HG03095 (cell line): ENCODE data around the gene PHKG2.

Experiments
- ATAC-seq: cut with Tn5 transposase; IDR thresholded peaks from one replicate; pipeline ENCODE4 v1.9.1; 2021; ENCODE audit warnings: moderate library complexity; ENCODE audit not compliant: unreplicated experiment

The PHKG2 gene

DNA sequence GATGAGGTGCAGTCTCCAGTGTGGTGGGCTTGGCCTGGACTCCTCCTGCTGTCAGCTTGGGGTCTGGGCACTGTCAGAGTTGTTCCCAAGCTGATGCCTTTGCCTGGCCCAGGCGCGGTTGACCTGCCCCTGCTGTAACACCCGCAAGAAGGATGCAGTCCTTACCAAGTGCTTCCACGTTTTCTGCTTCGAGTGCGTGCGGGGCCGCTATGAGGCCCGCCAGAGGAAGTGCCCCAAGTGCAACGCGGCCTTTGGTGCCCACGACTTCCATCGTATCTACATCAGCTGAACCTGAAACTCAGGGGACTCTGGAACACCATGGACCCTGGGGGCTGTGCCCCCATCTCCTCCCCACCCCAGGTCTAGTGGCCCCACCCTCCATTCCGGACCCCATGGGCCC is 25.6 kb downstream of the PHKG2 start:
- no peak for ATAC-seq

GRCh38 chr16:30774367-30775130 is 26.3 kb downstream of the PHKG2 start:
- no peak for ATAC-seq

- peak; percentile 7 for ATAC-seq
These were observed 26.8 kb downstream of the PHKG2 start for GRCh38 chr16:30775131-30775391.

- peak; percentile 61 for ATAC-seq
These were observed 27.4 kb downstream of the PHKG2 start for GRCh38 chr16:30775392-30776188.

DNA sequence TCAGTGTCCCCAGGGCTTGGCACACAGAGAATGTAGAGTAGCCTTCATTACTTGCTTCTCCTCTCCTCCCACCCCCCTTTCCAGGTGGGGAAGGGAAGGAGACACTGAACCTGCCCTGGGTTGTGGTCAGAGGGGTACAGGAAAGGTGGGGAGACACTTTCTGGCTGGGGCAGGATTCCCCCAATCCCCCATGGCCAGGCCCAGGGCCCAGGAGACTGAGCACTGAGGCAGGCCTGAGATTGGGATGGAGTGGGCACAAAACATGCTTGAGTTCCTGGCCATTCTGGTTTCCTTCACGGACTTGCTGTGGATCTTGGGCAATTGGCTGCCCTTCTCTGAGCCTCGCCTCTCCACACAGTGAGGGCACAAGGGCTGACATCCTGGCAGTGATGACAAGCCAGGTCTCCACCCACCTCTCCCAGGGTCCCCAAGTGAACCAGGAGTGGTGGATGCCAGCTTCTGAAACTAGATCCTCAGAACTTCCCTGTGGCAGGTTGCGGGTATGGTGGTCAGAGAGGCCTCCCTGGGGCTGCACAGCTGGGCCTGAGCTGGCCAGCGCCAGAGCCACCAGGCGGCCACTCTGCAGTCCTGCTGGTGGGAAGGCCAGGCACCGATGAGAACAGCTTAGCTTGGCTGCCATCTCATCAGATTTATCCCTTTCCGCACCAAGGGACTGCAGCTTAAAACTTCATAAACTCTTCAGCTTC is 29.5 kb downstream of the PHKG2 start:
- no peak for ATAC-seq

DNA sequence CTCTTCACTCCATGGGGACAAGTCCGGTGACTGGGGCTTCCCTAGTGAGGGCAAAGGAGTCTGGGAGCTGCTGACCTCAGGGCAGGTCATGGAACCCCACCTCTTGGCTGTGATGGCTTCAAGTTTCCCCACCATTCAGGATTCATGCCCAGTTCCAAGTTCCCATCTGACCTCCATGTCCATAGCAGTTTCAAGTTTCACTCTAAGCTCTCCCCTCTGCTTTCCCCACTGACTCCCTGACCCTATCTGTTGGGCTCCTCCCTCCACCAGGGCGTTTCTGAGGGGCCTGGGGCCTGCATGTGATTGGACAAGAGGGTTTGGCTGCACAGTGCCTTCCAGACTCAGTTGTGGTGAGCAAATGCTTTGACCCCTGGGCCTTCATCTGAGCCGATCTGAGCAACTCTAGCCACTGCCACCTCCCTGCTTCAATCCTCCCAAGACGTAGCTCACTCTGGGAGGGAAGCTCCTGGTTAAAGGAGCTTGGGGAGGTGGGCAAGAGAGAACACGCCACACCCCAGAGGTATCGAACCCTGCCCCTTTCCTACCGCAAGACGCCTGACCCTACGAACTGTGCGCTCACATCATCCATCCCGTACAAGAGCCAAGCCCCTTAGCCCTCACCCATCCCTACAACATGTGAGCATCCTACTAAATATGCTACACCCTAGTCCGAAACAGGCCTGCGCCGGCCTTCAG is 30.5 kb downstream of the PHKG2 start:
- no peak for ATAC-seq

GRCh38 chr16:30779596-30779995 is 31.4 kb downstream of the PHKG2 start:
- no peak for ATAC-seq

DNA sequence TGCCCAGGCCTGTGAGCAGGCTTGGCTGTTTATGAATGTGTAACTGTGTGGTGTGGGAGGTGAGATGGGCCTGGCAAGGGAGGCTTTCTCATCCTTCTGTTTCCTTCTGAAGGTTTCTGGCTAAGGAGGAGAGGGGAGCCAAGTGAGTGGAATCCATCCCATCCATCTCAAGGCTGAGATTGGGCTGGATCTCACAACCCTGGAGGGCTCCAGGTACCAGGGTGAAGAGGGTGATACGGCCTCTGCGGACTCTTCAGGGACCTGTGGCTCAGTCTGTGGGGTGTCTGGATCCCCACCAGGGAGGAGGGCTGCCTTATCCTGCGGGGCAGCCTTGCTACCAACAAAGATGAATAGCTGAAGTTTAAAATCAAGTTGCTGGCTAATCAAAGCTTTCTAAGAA is 31.8 kb downstream of the PHKG2 start:
- no peak for ATAC-seq

- ATAC-seq = no peak
These were observed 32.3 kb downstream of the PHKG2 start for GRCh38 chr16:30780549-30780948.

- ATAC-seq = no peak
These were observed 34.5 kb downstream of the PHKG2 start for GRCh38 chr16:30782486-30783279.

DNA sequence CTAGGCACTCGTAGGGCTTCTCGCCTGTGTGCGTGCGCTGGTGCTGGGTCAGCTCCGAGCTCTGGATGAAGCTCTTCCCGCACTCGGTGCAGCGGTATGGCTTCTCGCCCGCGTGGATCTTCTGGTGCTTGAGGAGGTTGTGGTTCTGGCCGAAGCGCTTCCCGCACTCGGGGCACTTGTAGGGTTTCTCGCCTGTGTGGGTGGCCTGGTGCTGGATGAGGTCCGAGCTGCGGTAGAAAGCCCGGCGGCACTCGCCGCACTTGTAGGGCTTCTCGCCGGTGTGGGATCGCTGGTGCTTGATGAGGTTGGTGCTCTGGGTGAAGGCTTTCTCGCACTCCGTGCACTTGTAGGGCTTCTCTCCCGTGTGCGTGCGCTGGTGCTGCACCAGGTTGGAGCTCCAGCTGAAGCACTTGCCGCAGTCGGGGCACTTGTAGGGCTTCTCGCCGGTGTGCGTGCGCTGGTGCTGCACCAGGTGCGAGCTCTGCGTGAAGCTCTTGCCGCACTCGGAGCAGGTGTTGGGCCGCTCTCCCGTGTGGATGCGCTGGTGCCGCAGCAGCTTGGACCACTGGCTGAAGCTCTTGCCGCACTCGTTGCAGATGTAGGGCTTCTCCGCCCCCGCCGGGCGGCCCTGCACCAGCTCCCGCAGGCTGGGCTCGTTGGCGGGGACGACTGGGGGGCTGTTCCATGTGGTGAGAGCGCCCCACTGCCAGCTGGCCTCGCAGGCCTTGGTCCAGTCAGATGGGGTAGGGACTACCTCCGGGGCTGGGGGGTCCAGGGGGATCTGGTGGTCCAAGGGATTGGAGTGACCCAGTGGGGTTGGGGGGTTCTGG is 35.3 kb downstream of the PHKG2 start:
- no peak for ATAC-seq

DNA sequence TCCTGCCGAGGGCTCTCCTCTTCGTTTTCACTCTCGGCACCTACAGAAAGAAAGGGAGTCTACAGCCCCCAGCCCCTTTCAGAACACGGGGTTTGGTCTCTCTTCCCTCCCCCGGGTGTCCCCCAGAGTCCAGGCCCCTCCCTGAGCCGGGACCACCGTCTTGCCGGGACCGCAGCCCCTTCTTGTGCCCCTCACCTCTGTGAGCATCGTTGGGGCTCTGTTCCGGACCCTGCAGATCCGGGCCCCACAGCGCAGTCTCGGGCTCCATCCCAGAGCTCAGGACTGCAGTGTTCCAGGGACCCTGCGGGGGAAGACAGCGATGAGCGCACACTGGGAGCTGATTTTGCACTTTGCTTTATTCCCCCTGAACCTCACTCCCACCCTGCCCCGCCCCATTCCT is 36.0 kb downstream of the PHKG2 start:
- no peak for ATAC-seq

DNA sequence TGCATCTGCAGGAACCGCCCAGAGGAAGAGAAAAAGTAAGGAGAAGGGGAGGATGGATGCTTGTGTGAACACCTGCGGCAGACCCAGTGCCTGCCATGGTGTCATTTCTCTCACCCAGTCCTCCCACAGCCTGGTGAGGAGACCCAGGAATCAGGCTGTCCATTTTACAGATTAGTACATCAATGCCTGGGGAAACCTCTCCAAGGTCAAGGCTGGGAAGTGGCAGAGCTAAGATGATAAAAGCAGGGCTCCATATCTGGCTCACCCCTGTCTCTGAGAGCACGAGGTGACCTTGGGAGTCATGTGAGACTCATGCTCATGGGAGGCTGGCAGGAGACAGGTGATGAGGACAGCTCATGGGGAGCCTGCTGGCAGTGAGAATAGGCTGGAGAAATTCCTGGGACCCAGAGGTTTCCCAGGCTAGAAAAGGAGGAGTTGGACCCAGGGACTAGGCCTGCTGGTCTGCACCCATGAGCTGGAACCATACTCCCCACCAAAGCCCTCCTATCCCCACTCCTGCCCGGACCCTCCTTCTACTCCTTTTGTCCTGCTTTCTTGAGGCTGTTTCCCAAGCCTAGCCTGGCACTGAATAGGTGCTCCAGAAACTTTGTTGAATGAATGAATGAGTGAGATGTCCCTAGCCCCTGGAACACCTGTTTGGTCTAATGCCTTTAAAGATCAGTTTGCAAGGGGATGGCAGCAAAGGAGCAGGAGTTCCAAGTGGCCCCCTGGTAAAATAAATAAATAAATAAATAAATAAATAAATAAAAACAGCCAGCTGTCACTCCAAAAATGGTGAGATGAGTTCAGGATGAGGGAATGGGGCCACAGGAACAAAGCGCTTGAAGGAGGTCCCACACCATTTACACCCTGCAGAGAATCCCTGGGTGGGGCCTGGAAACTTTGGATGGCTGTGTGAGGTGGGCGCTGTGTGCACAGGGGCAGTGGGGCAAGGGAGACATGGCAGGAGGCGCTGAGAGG is 37.2 kb downstream of the PHKG2 start:
- no peak for ATAC-seq

GRCh38 chr16:30786115-30786935 is 38.1 kb downstream of the PHKG2 start:
- no peak for ATAC-seq

DNA sequence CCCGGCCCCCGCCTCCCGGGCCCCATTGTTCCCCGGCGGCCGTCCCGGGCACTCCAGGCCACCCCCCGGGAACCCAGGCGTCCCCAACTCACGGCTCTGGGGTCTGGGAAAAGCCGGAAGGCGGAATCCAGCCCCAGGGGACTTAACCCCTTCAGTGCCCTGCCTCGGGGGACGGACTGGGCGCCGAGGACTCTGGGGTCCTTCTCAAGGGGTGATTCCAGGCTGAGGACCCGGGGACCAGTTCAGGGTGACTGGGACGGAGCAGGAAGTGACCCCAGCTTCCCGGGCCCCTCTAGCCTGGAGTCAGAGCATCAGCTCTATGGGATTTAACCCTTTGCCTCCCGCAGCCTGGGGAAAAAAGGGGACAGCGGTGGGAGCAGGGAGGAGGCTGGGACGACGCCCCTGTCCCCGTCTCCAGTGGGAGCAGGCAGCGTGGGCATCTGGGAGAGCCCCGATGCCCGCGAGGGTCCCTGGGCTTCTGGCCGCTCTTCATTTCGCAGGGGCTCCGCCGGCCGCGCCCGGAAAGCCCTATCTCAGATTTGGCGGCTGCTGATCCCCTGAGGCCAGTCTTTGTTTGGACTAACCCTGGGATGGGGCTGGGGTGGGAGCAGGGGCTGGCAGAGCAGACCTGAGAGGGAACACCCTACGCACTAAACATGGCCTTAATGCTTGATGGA is 38.8 kb downstream of the PHKG2 start, which contains the start of gene ZNF629:
ZNF629 (minus strand) TSS at position 270 of the 677 bp plus-strand sequence. CDS start 2,723 bp downstream, outside the sequence.
- no peak for ATAC-seq

- no peak for ATAC-seq
These were observed 39.6 kb downstream of the PHKG2 start for GRCh38 chr16:30787613-30788378.
